Erythroblast (primary cell): ENCODE data around the gene CIP2A.

Experiments used
- GATA1 ChIP-seq: IDR thresholded peaks from 2 replicates; pipeline ENCODE4 v1.6.1; 2011; ENCODE audit warnings: low read depth, mild to moderate bottlenecking, control low read depth, low read length, moderate library complexity
- POLR2A ChIP-seq: IDR thresholded peaks from 2 replicates; pipeline ENCODE4 v1.6.1; 2011; ENCODE audit warnings: mild to moderate bottlenecking, low read length

DNA sequence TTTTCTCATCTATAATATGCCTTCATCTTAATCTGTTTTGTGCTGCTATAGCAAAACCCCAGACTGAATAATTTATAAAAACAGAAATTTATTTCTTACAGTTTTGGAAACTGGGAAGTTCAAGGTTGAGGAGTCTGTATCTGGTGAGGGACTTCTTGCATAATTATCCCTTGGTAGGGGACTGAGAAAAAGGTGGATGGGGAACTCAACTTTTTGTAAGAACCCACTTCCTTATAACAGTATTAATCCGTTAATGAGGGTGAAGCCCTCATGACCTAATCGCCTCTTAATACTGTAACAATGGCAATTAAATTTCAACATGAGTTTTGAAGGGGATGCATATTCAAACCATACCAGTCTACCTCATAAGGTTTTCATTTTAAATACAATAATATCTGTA lies 61.4 kb downstream of the CIP2A start:
- TF ChIP-seq POLR2A (no peak), GATA1 (no peak)
